Stimulated activated CD8-positive, alpha-beta memory T cell treated with anti-CD3 and anti-CD28 coated beads, Interleukin-7, amount 100 ng/mL, for 48 hours (primary cell): Measurements from ENCODE around the gene DYNLRB1.

ENCODE experiments used
- DNase-seq, 2 donors: peaks; one replicate each; pipeline ENCODE4 v3.0.0-alpha.2; 2020; ENCODE audit warnings: low read depth in 1 of 2; ENCODE audit errors: extremely low read depth in 1 of 2

DYNLRB1 gene

GRCh38 chr20:34553366-34553867, 37.2 kb downstream of the DYNLRB1 start:
- no peak for DNase-seq

- DNase-seq, result no peak
Measured at GRCh38 chr20:34557936-34558319, 41.7 kb downstream of the DYNLRB1 start.

GRCh38 chr20:34558320-34559218, 42.3 kb downstream of the DYNLRB1 start, which contains the start of gene MAP1LC3A:
Gene MAP1LC3A, plus strand, starts transcription at chr20:34558718. Its CDS starts 151 bp downstream, at chr20:34558869.
- peak; percentile 72 to 81 for DNase-seq

- no peak for DNase-seq
Measured at GRCh38 chr20:34559311-34560140, 43.3 kb downstream of the DYNLRB1 start.

- DNase-seq, result no peak
Measured at GRCh38 chr20:34560141-34560523, 43.9 kb downstream of the DYNLRB1 start.

GRCh38 chr20:34560614-34561013, 44.4 kb downstream of the DYNLRB1 start:
- DNase-seq, result no peak

GRCh38 chr20:34561661-34562060, 45.4 kb downstream of the DYNLRB1 start:
- DNase-seq, result no peak

- DNase-seq, result no peak
Measured at GRCh38 chr20:34562641-34563040, 46.4 kb downstream of the DYNLRB1 start.

GRCh38 chr20:34564833-34565232, 48.6 kb downstream of the DYNLRB1 start:
- DNase-seq, result no peak

GRCh38 chr20:34566978-34567891, 51.0 kb downstream of the DYNLRB1 start:
- no peak for DNase-seq

GRCh38 chr20:34567892-34568865, 52.0 kb downstream of the DYNLRB1 start:
- DNase-seq, result no peak

GRCh38 chr20:34569598-34569997, 53.4 kb downstream of the DYNLRB1 start:
- DNase-seq, result no peak

- DNase-seq, result no peak
Measured at GRCh38 chr20:34570859-34571306, 54.7 kb downstream of the DYNLRB1 start.

- no peak for DNase-seq
Measured at GRCh38 chr20:34571753-34572152, 55.5 kb downstream of the DYNLRB1 start.

- no peak for DNase-seq
Measured at GRCh38 chr20:34573541-34574300, 57.5 kb downstream of the DYNLRB1 start.

- no peak for DNase-seq
Measured at GRCh38 chr20:34574426-34574825, 58.2 kb downstream of the DYNLRB1 start.

GRCh38 chr20:34574861-34575260, 58.6 kb downstream of the DYNLRB1 start:
- DNase-seq, result no peak

- no peak for DNase-seq
Measured at GRCh38 chr20:34575271-34575670, 59.0 kb downstream of the DYNLRB1 start.
